GM21526 (cell line): ENCODE results near the gene TNKS2.
"Not testable (repeated sequence)": the region's sequence is repeated elsewhere in the genome, so short reads cannot be mapped to it uniquely, and the experiment has no call there.

Source experiments
- ATAC-seq: cut with Tn5 transposase; IDR thresholded peaks from one replicate; pipeline ENCODE4 v1.9.1; 2021; ENCODE audit warnings: moderate library complexity; ENCODE audit not compliant: unreplicated experiment, low FRiP score

Gene TNKS2

GRCh38 chr10:91864744-91865143 is 66.5 kb downstream of the TNKS2 start:
- ATAC-seq, result no peak

GRCh38 chr10:91865562-91866081 is 67.4 kb downstream of the TNKS2 start:
- ATAC-seq, result no peak

GRCh38 chr10:91875156-91875555 is 76.9 kb downstream of the TNKS2 start:
- ATAC-seq, result no peak

- ATAC-seq, result no peak
These were observed 77.6 kb downstream of the TNKS2 start for GRCh38 chr10:91875779-91876178.

GRCh38 chr10:91879515-91880170 is 81.4 kb downstream of the TNKS2 start:
- ATAC-seq, result no peak

DNA sequence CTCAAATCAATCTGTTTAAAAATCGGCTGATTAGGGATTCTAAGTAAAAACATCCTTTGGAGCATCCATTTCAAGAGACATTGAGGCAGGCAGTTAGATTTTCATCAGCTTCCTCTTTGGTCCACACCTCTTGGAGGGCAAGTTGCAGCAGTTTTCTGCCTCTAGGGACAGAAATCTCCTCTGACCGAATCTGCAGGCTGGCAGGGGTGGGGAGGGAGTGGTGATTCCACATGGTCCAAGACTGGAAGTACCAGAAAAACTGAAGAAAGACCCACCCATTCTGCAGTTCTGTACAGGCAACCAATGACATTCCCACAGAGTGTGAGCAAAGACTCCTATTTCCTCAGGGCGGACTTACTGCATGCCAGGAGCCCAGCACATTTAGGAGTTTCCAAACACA is 82.1 kb downstream of the TNKS2 start:
- ATAC-seq, result no peak

DNA sequence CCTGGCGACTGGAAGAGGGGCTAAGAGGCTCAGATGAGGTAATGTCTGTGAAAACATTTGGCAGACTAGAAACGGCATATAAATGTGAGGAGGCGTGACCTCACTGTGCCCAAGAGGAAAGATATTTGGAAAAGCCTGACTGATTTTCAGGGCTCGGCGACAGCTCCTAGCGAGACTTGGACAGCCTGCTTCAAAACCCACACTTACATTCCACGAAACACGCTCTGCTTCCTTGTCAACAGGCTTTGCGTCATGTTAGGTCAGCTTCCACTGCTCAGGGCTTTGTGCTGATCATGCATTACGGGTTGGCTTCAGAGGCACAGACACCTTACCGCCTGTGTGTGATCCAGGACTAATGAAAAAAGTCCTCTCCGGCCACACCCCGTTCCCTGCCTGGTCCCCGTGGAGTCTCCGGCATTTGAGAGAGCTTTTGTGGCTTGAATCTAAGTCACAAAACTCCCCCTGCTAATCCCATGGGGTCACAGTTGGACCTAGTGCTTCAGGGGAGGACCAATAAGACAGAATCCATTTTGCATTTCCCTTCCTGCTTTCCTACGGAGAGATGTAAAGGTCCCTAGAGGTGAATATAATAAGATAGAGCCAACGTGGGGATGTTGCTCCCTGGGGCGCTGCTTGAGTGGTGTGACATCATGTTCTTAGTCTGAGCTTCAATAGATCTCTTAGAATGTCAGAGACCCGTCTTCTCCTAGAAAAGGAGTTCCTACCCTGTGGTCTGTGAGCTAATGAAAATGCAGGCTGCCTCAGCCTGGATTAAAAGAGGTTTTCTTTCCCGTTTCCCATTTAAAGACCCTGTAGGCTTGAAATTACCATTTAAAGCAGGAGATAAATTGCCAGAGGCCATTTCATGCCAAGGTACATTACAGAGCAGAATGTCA is 85.6 kb downstream of the TNKS2 start:
- no peak for ATAC-seq

DNA sequence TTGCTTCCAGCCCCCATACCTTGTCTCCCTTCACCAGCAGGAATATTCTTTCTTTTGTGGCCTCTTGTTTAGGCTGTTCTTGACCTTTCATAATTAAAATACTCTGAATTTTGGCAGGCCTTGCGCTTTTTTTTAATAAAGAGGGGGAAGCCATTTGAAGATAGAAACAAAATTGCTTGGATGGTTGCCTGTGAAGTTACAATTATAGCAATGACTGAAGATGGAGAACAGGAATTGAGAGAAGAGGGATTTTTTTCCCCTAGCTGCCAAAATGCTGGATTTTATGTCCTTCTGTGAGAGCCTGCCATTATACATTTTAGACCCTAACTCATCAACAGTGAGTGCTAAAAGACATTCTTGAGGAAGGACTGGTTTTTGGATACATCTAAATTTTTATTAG is 86.3 kb downstream of the TNKS2 start:
- no peak for ATAC-seq

- no peak for ATAC-seq
These were observed 87.3 kb downstream of the TNKS2 start for GRCh38 chr10:91885362-91886079.

- ATAC-seq, result no peak
These were observed 88.7 kb downstream of the TNKS2 start for GRCh38 chr10:91886954-91887271.

- ATAC-seq, result no peak
These were observed 89.2 kb downstream of the TNKS2 start for GRCh38 chr10:91887272-91888076.

DNA sequence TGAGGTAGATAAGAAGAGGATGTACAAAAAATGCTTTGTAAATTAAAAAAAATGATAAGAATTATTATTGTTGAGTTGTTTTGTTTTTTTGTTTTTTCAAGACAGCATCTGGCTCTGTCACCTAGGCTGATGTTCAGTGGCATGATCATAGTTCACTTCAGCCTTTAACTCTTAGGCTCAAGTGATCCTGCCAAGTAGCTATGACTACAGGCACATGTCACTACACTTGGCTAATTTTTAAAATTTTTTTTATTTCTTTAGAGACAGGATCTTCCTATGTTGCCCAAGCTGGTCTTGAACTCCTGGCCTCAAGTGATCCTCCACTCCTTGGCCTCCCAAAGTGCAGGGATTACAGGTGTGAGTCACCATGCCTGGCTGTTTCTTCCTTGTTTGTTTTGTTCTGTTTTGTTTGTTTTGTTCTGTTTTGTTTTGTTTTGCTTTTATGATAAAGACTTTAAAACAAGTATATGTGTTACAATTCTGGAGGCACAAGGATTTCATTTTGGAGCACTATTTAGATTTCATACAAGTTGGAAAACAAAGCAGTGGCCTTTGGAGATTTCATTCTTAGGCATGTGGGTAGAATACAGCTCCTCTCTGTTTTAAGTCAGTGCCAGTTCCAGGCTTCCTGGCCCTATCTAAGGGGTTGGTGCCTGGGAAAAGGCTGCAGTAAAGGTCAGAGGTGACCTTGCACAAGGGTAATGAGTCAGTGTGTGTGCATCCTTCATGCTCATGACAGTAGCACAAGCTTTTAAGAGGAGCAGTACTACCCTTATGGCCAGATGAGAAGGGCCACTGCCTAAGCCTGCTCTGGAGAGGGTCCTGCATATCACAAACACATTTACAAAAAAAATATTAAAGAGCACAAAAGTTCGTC is 93.1 kb downstream of the TNKS2 start:
- ATAC-seq, result no peak

DNA sequence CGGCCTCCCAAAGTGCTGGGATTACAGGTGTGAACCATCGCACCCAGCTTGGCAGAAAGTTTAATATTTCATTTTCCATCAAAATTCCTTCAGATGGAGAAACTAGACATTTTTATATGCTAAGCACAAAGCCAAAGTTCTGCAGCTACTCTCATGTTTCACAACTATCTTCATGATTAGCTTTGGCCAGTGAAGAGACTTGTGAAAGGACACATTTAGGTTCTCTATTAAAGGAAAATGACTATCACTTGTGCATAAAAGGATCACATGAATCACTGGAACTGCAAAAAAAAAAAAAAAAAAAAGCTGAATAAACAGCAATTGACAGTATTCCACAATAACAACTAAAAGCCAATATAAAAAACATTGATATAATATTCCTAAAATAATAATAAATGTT is 94.8 kb downstream of the TNKS2 start:
- no peak for ATAC-seq

- ATAC-seq, result not testable (repeated sequence)
These were observed 96.0 kb downstream of the TNKS2 start for GRCh38 chr10:91894261-91894685.

DNA sequence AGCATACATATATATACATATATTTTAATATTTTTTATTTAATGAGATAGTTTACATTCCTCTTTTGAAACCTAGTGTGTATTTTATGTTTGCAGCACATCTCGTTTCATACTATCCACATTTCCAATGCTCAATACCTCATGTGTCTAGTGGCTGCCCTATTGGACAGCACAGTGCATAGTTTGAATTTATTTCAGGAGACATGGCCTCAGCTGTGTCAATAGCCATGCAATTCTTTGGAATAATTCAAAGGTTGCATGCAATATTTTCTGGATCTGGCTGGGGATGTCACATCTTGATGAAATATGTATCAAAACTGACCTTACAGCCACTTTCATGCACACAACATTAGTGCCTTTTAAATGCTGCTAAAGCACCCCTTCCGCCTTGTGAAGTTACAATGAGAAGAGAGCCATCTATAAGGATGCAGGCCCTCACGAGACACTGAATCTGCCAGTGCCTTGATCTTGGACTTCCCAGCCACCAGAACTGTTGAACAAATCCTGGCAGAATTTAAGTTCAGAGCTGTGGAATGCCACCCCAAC is 98.1 kb downstream of the TNKS2 start:
- no peak for ATAC-seq

- no peak for ATAC-seq
These were observed 99.2 kb downstream of the TNKS2 start for GRCh38 chr10:91897421-91897820.

- no peak for ATAC-seq
These were observed 103.8 kb downstream of the TNKS2 start for GRCh38 chr10:91901784-91902677.

- ATAC-seq, result no peak
These were observed 108.9 kb downstream of the TNKS2 start for GRCh38 chr10:91907033-91907594.
